C4-2B (cell line): ENCODE measurements around the gene TMEM121.

Experiments
- CTCF ChIP-seq: fragments of 450-650 bp; conservative IDR thresholded peaks from 2 replicates; pipeline ENCODE4 v1.5.1; 2017; ENCODE audit warnings: mild to moderate bottlenecking
- ZFX ChIP-seq: fragments of 450-650 bp; IDR thresholded peaks from 2 replicates; pipeline ENCODE4 v1.6.1; 2017

GRCh38 chr14:105547741-105548169 is 21.4 kb downstream of the TMEM121 start:
- no peak for TF ChIP-seq CTCF
- TF ChIP-seq ZFX = no peak
